GM21447 (cell line): ENCODE data around the gene ZNF70.

Experiments used
- ATAC-seq: cut with Tn5 transposase; IDR thresholded peaks from one replicate; pipeline ENCODE4 v1.9.1; 2021; ENCODE audit not compliant: unreplicated experiment

The ZNF70 gene

DNA sequence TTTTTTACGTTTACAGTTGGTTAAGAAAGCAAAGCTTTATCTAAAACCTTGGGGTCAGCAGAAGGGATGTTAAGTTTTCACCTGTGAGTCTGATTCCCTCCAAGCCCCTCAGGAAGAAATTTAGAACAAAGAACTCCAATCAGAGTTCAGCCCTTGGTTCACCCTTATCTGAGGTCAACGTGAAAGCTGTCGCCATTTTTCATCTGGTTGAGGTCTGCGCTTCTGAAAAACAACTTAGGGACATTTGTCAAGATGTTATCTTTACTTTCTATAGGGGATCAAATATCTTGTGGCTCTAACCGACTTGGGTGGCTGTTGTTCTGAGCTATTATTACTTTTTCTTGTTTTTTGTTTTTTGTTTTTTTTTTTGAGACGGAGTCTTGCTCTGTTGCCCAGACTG is 30.1 kb downstream of the ZNF70 start:
- no peak for ATAC-seq

DNA sequence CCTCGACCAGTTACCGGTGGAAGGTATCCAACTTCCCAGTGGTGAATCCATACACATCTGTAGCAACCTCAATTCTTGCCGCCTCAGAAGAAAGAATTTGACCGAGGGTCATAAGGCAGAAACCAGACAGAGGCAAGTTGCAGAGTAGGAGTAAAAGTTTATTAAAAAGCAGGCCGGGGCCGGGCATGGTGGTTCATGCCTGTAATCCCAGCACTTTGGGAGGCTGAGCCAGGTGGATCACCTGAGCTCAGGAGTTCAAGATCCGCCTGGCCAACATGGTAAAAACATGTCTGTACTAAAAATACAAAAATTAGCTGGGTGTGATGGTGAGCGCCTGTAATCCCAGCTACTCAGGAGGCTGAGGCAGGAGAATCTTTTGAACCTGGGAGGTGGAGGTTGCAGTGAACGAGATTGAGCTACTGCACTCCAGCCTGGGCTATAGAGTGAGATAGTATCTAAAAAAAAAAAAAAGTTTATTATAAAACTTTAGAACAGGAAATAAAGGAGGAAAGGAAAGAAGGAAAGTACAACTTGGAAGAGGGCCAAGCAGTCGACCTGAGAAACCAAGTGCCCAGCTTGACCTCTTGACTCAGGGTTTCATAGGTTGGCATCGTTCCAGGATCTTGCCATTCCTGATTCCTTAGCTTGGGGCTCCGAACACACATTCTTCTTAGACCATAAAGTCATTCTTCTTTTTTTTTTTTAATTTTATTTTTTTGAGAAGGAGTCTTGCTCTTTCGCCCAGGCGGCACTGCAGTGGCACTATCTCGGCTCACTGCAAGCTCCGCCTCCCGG is 32.3 kb downstream of the ZNF70 start:
- ATAC-seq: no peak

DNA sequence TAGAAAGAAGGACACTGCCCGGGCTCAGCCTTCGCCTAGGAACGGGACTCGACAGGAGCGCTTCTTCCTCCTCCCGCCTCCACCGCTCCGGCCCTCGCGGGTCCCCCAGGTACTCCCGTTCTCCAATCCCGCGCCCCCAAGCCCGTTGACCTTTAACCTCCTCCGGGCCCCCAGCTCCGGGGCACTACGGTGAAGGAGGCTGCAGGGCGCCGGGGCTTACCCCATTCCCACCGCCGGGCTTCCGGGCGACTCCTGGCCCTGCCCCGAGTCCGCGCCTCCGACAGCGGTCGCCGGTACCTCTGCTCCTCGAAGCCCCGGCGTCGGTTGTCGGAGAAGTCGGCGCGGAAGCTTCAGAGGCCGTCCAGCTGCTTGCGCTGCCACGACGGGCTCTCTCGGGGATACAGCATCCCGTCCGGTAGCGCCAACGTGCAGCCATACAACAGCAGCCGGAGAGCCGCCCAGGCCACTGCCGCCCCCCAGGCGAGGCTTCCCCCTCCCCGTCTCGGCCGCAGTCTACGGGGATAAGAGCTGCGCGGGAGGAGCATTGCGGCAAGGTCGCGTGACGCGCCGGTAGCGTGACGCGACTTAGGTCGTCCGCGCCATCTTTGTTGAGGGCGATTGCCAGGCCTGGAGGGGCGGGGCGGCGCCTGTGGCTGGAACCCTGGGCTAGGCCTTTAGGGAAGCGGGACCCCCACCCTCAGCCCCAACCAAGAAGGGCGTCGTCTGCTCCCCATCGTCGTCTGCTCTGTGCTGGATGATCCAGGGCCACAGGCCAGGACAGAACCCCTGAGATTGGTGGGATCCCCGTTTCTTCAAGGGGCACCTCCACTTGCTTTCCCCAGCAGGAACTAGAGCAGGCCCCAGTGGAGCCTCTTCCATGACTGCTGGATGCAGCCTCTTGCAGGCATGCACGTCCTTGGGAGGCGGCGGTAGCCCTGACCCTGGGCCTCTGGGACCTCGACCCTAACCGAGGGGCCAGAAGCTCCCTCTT is 33.8 kb downstream of the ZNF70 start:
- peak; percentile 85 for ATAC-seq

DNA sequence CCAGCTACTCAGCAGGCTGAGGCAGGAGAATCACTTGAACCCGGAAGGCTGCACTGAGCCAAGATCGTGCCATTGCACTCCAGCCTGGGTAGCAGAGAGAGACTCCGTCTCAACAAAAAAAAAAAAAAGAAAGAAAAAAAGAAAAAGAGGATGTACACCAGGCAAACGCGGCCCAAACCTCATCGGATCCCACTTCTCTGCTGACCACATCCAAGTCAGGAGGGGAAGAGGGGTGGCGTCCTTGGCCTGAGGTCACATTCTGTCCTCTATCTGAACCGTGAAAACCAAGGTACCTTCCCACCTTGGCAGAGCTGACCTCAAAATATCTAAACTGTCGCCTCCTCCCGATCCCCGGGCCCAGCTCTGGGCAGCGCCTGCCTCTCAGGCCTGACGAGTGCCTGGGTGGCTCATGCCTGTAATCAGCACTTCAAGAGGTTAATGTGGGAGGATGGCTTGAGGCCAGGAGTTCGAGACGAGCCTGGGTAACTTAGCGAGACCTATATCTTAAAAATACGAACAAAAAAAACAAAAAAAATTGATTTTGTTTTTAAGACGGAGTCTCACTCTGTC is 35.0 kb downstream of the ZNF70 start:
- ATAC-seq: no peak

DNA sequence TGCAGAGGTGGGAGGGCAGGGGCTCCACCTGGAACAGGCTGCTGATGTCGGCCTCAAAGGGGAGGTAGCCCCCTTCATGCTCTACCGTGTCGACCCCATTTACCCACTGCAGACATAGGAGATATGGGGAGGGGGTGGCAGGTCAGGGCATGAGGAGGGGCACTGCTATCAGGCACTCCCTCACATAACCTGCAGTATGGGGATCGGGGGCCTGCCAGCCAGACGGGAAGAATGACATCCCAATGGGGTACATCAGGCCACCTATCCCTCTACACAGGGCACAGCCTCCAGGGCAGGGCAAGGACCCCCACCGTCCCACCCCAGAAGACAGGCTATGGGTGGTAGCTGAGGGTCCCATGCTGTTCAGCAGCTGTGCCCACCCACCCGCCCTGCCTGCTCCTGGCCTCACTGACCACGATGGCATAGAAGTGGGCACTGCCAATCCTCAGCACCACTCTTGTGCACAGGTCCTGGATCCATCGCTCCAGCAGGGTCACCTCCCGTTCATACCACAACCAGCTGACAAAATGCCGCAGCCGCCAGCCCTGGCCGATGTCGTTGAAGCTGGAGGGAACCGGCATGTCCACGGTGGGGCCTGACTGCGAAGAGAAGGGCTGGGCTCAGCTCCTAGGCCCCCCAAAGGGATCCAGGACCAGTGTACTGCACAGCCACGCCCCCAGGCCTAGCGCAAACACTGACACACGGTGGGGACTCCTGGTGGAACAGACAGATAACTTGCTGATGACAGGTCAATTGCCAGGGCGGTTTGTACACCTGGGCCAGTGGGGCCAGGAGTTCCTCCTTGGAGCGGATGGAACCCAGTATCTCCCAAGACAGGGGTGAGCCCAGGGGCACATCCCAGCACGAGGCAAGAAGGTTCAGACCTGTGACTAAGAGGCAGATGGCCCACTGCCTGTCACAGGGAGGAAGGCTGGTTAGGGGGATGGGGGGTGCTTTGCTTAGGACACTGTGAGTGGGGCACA is 36.0 kb downstream of the ZNF70 start:
- ATAC-seq: no peak

DNA sequence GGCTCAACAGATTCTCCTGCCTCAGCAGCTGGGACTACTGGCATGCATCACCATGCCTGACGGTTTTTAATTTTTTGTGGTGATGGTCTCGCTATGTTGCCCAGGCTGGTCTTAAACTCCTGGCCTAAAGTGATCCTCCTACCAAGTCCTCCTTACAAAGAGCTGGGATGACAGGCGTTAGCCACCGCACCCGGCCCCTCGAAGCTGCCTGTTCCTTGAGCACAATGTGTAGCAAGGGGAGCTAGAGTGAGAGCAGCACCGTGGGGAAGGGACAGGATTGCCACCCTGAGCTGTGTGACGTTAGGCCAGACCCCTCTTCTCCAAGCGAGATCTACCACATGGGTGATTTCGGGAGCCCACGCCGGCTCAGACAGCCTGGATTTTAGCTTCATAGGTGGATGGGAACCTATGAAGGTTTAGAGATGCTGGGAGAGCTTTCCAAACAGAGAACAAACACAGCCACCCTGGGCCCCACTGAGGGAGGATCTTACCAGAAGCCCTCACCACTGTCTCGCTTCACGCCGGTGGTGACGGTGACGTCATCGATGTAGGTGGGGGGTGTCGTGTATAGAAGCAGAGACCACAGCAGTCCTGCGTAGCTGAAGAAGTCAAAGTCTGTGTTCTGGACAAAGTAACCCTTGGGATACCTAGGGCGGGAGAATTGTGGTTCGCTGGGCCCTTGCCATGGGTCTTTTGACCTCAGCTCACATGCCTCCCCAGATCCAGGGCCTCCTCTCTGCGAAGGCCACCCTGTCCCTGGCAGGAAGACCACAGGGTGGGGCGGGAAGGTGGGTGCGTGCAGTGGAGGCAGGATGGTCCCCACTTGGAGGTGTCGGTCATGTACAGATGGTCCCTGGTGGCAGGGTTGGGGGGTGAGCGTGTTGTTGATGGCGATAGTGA is 37.0 kb downstream of the ZNF70 start:
- ATAC-seq: no peak

DNA sequence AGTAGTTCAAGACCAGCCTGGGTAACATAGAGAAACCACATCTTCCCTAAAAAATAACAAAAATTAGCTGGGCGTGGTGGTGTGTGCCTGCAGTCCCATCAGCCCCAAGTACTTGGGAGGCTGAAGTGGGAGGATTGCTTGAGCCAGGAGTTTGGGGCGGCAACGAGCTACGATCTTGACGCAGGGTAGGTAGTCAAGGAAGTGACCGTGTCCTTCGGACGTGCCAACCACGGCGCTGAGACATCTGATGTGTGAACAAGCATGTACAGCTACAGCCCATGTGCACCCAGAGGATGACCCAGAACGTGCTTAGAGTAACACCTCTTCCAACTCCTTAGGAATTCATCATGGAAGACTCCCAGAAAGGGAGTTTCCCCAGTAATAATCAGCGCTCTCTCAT is 38.7 kb downstream of the ZNF70 start:
- ATAC-seq: no peak

DNA sequence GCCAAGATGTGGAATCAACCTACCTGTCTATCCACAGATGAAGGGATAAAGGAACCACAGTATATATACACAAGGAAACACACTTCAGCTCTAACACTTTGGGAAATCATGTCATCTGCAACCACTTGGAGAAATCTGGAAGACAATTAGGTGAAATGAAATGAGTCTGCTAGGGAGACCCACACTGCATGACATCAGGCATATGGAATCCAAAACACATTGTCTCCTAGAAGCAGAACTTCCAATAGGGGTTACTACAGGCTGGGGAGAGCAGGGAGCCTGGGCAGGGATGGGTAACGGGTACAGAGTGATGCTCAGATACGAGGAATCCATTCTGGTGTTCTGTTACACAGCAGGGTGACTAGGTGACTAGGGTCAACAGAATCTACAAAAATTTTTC is 41.8 kb downstream of the ZNF70 start:
- no peak for ATAC-seq

DNA sequence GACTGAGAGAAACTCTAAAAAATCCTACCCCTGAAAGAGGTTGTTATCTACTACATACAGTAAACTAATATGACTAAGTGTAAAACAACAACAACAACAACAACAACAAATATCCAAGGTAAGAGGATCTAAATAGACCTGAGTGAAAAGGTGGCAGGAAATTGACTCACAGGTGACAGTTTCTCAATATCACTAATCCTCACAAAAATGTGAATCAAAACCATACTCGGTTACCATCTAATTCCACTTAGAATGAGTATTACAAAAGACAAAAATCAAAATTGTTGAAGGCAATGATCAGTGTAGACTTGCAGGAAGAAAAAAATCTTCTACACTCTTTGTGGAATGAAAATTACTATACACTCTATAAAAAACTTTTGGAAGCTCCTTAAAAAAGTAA is 42.6 kb downstream of the ZNF70 start:
- no peak for ATAC-seq

DNA sequence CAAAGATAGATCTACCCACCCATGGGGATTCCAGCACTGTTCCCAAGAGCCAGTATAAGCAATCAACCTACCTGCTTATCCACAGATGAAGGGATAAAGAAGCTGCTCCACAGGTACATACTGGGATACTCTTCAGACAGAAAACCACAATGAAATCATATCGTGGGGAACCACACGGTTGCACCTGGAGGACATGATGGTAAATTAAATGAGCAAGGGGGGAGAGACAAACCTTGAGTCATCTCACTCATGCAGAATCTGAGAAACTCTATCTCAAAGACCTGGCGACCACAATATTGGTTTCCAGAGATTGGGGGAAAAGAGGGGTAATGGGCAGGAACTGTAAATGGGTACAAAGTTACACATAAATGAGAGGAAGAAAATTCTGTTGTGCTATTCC is 45.6 kb downstream of the ZNF70 start:
- no peak for ATAC-seq

DNA sequence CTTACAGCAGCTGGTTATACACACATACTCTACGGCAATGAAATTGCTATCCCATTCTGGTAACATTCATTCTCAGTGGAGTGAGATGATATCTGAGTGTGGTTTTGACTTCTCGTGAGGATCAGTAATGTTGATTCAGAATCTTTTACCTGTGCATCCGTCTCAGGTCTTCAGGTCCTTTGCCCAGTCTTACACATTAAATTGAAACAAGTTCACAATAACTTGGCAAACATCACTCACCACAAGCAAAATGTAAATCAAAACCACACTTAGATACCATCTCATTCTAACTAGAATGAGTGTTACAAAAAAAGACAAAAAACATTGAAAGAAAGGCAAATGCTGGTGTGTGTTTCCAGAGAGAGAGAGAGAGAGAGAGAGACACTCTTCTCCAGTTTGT is 46.1 kb downstream of the ZNF70 start:
- ATAC-seq: no peak

DNA sequence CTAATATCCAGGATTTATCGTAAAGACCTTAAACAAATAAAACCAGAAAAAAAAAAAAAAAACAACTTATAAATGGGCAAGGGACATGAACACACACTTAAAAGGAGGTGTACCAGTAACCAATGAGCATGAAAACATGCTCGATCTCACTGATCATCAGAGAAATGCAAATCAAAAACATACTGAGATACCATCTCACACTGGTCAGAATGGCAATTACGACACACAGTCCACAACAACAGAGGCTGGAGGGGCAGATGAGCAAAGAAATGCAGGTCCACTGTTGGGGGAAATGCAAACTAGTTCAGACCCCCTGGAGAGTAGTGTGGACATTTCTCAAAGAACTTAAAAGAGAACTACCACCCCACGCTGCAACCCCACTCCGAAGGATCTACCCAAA is 46.9 kb downstream of the ZNF70 start:
- no peak for ATAC-seq

DNA sequence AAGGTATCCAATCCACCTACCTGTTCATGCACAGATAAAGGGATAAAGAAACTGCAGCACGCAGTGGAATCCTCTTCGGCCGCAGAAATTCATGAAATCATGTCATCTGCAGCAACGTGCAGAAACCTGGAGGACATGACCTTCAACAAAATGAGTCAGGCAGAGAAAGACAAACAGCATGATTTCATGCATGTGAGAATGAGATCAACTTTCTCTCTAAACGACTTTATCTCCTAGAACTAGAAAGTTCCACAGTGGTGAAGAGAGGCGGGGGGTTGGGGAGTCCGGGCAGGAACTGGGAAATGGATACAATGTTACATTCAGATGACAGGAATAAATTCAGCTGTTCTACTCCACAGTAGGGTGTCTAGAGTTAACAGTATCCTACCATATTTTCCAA is 50.2 kb downstream of the ZNF70 start:
- no peak for ATAC-seq

DNA sequence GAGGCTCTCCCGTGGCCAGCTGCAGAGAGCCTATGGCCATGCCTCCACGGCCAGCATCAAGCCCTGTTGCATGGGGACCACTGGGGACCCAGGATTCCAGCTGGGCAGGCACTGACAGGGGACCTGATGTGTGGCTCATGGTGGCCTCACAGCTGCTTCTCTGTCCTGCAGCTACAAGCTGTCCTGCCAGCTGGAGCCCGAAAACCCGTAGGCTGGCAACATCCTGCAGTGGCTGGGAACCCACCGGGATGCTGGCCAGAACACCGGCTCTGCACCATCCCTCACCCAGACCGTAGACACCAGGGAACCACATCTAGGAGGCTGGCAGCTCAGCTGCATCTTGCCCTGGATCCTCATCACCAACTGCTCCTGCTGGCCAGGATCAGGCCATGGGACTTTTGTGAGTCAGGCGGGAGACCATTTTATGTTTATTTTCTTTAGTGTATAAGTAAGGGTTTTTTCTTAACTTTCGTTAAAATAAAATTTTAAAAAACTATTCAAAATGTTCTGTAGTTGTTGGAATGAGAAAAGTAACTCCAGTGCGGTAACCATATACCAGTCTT is 52.2 kb downstream of the ZNF70 start:
- ATAC-seq: no peak

DNA sequence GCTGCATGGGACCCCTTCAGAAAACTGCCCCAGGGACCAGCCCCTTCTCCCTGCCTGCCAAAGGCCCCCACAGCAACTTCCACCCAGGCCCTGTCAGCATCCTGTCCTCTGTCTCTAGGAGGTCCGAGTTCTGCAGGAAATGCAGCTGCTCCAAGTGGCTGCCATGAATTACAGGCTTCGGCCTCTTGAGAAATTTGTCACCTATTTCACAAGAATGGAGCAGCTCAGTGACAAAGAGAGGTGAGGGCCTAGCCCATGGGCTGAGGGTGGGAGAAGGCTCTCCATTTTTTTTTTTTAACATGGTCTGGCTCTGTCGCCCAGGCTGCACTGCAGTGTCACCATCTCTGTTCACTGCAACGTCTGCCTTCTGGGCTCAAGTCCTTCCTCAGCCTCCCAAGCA is 52.8 kb downstream of the ZNF70 start:
- ATAC-seq: no peak

DNA sequence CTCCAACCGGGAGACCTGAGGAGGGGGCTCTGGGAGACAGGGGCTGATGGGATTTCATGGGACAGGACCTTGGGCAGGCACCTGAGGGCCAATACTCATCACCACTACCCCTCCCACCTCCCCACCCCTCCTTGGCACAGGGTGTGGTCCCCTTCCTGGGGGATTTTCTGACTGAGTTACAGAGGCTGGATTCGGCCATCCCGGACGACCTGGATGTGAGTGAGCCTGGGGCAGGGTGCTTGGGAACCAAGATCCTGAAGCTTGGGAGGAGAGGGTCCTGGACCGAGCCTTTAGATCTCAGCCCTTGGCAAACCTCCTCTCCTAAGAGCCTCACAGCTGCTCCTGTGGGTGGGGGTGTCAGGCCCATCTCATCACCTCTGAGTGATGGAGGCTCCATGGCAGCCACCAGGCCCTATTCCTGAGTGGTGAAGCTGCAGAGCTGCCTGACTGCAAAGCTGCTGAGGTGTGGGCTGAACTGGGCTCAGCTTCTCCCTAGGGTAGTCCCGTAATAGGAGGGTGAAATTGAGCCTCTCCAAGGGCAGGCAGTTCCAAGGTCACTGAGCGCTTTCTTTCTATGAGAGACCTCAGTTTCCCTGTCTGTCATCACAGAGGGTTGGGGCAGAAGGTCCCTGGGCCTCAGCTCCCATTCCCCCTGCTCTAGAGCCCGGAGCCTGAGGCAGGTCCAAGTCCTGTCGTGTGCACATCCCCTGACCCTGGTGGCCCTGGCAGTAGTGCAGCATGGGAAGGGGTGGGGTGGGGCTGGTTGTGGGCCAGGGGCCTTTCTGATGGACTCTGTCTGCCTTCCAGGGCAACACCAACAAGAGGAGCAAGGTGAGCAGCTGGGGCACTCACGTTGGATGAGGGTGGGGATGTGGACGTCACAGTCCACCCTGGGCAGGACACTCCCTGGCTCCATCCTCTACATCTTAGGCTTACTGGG is 53.6 kb downstream of the ZNF70 start:
- ATAC-seq: no peak

DNA sequence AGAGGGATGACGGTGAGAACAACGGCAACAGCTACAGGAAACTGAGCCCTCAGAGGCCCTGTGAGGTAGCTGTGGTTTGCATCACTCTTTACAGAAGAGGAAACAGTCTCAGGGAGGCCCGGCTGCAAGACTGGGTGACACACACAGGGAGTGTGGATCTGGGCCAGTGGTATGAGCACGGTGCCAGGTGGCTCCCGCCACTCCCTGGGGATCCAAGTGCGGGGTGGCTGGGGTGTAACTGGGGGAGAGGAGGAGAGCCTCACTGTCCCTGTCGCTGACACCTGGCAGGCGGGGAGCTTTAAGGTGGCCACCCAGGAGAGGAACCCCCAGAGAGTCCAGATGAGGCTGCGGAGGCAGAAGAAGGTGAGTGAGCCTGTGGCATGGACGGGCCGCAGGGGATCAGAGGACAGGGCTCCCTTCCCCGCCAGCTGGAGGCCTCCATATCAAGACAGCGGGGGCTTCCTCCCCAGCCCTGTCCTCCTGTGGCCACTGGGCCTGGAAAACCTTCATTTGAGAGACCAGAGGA is 54.5 kb downstream of the ZNF70 start:
- peak; percentile 88 for ATAC-seq
